IPS-18c (cell line): Measurements from ENCODE around the gene CLASP1.
"Not testable (repeated sequence)": the region's sequence is repeated elsewhere in the genome, so short reads cannot be mapped to it uniquely, and the experiment has no call there.

Experiments
- H3K4me3 ChIP-seq: 2 replicates; pipeline ENCODE4 v1.7.0; 2013; ENCODE audit warnings: low read depth, mild to moderate bottlenecking, low read length, moderate library complexity; ENCODE audit not compliant: insufficient read depth
- H3K9me3 ChIP-seq: one replicate; pipeline ENCODE4 v1.6.1; 2013; ENCODE audit warnings: mild to moderate bottlenecking, low read length, moderate library complexity; ENCODE audit not compliant: control insufficient read depth, insufficient read depth

CLASP1 gene

GRCh38 chr2:121351521-121352318 is 297.5 kb downstream of the CLASP1 start:
- H3K9me3 ChIP-seq, result no peaks in the 10 kb centered on the region

GRCh38 chr2:121350890-121351289 is 298.4 kb downstream of the CLASP1 start:
- H3K9me3 ChIP-seq, result no peaks in the 10 kb centered on the region

More at GRCh38 chr2:121351521-121352318, 297.5 kb downstream of the CLASP1 start:
- no peak overlapping the region for H3K4me3 ChIP-seq

GRCh38 chr2:121350402-121350775 is 298.9 kb downstream of the CLASP1 start:
- Histone ChIP-seq H3K4me3 (no peak overlapping the region), H3K9me3 (no peaks in the 10 kb centered on the region)

More at GRCh38 chr2:121350890-121351289, 298.4 kb downstream of the CLASP1 start:
- no peak overlapping the region for H3K4me3 ChIP-seq

- no peak overlapping the region for H3K4me3 ChIP-seq
- no peaks in the 10 kb centered on the region for H3K9me3 ChIP-seq
These were observed 299.4 kb downstream of the CLASP1 start for GRCh38 chr2:121349721-121350401.

GRCh38 chr2:121348128-121348740 is 301.0 kb downstream of the CLASP1 start:
- no peaks in the 10 kb centered on the region for H3K9me3 ChIP-seq

GRCh38 chr2:121346859-121347258 is 302.4 kb downstream of the CLASP1 start:
- no peaks in the 10 kb centered on the region for H3K9me3 ChIP-seq
- no peak overlapping the region for H3K4me3 ChIP-seq

More at GRCh38 chr2:121348128-121348740, 301.0 kb downstream of the CLASP1 start:
- H3K4me3 ChIP-seq, result no peak overlapping the region

- H3K9me3 ChIP-seq, result no peaks in the 10 kb centered on the region
- no peak overlapping the region for H3K4me3 ChIP-seq
These were observed 302.9 kb downstream of the CLASP1 start for GRCh38 chr2:121346407-121346806.

GRCh38 chr2:121345887-121346286 is 303.4 kb downstream of the CLASP1 start:
- Histone ChIP-seq H3K4me3 (no peak overlapping the region), H3K9me3 (no peaks in the 10 kb centered on the region)

GRCh38 chr2:121345101-121345500 is 304.2 kb downstream of the CLASP1 start:
- H3K4me3 ChIP-seq, result no peak overlapping the region
- no peaks in the 10 kb centered on the region for H3K9me3 ChIP-seq

GRCh38 chr2:121343828-121344399 is 305.3 kb downstream of the CLASP1 start:
- H3K9me3 ChIP-seq, H3K4me3 ChIP-seq: not testable (repeated sequence)

- no peak overlapping the region for H3K4me3 ChIP-seq
These were observed 306.1 kb downstream of the CLASP1 start for GRCh38 chr2:121343191-121343590.

GRCh38 chr2:121342751-121343150 is 306.5 kb downstream of the CLASP1 start:
- Histone ChIP-seq H3K4me3 (no peak overlapping the region), H3K9me3 (no peaks in the 10 kb centered on the region)

More at GRCh38 chr2:121343191-121343590, 306.1 kb downstream of the CLASP1 start:
- no peaks in the 10 kb centered on the region for H3K9me3 ChIP-seq

- no peak overlapping the region for H3K4me3 ChIP-seq
- H3K9me3 ChIP-seq, result no peaks in the 10 kb centered on the region
These were observed 308.3 kb downstream of the CLASP1 start for GRCh38 chr2:121340926-121341325.

GRCh38 chr2:121338281-121338680 is 311.0 kb downstream of the CLASP1 start:
- no peak overlapping the region for H3K4me3 ChIP-seq
- H3K9me3 ChIP-seq, result no peaks in the 10 kb centered on the region

GRCh38 chr2:121336528-121337294 is 312.6 kb downstream of the CLASP1 start:
- Histone ChIP-seq H3K9me3 (no peaks in the 10 kb centered on the region), H3K4me3 (no peak overlapping the region)

- no peak overlapping the region for H3K4me3 ChIP-seq
- H3K9me3 ChIP-seq, result no peaks in the 10 kb centered on the region
These were observed 313.7 kb downstream of the CLASP1 start for GRCh38 chr2:121335294-121336290.
